ENCODE results near the gene STIL.

DNA sequence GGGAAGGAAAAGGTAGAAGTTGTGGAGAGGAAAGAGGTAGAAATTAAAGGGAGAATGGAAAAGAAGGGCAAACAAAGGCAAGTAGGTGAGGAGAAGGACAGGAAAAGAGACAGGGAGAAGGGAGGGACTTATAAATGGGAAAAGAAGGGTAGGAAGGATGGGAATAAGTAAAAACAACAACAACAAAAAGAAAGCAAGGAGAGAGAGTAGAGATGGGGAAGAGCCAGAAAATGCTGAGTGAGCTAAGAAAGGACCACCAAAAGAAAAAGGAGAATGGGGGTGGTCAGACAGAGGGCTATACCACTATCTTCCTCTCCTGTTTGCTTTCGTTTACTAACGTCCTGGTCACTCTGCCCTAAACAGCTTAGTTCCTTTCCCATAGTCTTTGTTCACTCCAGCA, 17.9 kb upstream of the STIL start:
- TF ChIP-seq, protein P1, sequence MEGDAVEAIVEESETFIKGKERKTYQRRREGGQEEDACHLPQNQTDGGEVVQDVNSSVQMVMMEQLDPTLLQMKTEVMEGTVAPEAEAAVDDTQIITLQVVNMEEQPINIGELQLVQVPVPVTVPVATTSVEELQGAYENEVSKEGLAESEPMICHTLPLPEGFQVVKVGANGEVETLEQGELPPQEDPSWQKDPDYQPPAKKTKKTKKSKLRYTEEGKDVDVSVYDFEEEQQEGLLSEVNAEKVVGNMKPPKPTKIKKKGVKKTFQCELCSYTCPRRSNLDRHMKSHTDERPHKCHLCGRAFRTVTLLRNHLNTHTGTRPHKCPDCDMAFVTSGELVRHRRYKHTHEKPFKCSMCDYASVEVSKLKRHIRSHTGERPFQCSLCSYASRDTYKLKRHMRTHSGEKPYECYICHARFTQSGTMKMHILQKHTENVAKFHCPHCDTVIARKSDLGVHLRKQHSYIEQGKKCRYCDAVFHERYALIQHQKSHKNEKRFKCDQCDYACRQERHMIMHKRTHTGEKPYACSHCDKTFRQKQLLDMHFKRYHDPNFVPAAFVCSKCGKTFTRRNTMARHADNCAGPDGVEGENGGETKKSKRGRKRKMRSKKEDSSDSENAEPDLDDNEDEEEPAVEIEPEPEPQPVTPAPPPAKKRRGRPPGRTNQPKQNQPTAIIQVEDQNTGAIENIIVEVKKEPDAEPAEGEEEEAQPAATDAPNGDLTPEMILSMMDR (IDR thresholded peaks at IDR 0.05; ENCODE audit: borderline replicate concordance, extremely low read depth, low read length, poor library complexity, severe bottlenecking) = no peak
- no peak for TF ChIP-seq EZH2 (IDR thresholded peaks at IDR 0.05; ENCODE audit: borderline replicate concordance, low read depth, low read length, severe bottlenecking)

Measured in DND-41 (cell line).